GM10248 (cell line): ENCODE measurements around the gene MAML3.

Experiments
- CTCF ChIA-PET: fragments of 300-600 bp; sonication (Branson Sonifier 250); formaldehyde crosslinking; extraction: SDS; loops from one replicate; lab custom pipeline; 2021; ENCODE audit warnings: antibody characterized with exemption; lab: Yijun Ruan, JAX
- POLR2A ChIA-PET: fragments of 350-650 bp; sonication (Branson Sonifier 250); formaldehyde crosslinking; extraction: SDS; loops from one replicate; lab custom pipeline; 2020; ENCODE audit warnings: antibody characterized with exemption; lab: Yijun Ruan, JAX
- DNase-seq: peaks from one replicate; pipeline ENCODE4 v3.0.0; 2012; ENCODE audit errors: extremely low spot score
- CTCF ChIP-seq: IDR thresholded peaks from 2 replicates; pipeline ENCODE4 v1.5.1; 2012; ENCODE audit warnings: mild to moderate bottlenecking, low read depth; ENCODE audit errors: extremely low read depth, missing control alignments, control extremely low read depth

Gene MAML3

DNA sequence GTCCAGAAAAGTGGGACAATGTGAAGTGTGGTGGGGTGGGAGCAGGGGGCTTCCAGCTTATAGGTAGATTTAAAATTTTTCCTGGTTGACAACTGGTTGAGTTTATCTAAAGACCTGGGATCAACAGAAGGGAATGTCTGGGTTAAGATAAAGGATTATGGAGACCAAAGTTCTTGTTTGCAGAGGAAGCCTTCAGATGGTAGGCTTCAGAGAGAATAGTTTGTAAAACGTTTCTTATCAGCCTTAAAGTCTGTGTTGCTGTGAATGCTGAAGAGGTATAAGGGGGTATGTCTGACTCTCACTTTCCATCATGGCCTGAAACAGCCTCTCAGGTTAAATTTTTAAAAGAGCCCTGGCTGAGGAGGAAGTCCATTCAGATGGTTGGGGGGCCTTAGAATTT is 467.9 kb downstream of the MAML3 start:
- ChIA-PET POLR2A (no interaction called here), CTCF (interaction anchor here (1.4 kb wide), 1 partner anchor 35 kb away, joined by 3 read pairs; no protein-coding TSS in a partner anchor)
- TF ChIP-seq CTCF, result no peak
- DNase-seq, result no peak

- POLR2A ChIA-PET, result no interaction called here
Measured at GRCh38 chr4:139685180-139685579, 468.8 kb downstream of the MAML3 start.

GRCh38 chr4:139684351-139684750 is 469.6 kb downstream of the MAML3 start:
- POLR2A ChIA-PET, result no interaction called here

More at GRCh38 chr4:139685180-139685579, 468.8 kb downstream of the MAML3 start:
- no peak for TF ChIP-seq CTCF
- DNase-seq, result no peak
- CTCF ChIA-PET, result interaction anchor here (1.4 kb wide), 1 partner anchor 34 kb away, joined by 3 read pairs; no protein-coding TSS in a partner anchor

GRCh38 chr4:139682741-139683151 is 471.2 kb downstream of the MAML3 start:
- DNase-seq, result no peak
- no peak for TF ChIP-seq CTCF
- POLR2A ChIA-PET, result no interaction called here
- CTCF ChIA-PET, result interaction anchor here (1.3 kb wide), 1 partner anchor 29 kb away, joined by 4 read pairs; no protein-coding TSS in a partner anchor

More at GRCh38 chr4:139684351-139684750, 469.6 kb downstream of the MAML3 start:
- DNase-seq, result no peak
- TF ChIP-seq CTCF, result no peak
- CTCF ChIA-PET, result interaction anchor here (1.0 kb wide), 1 partner anchor 11 kb away, joined by 3 read pairs; no protein-coding TSS in a partner anchor

- DNase-seq, result no peak
- ChIA-PET CTCF (interaction anchor here (0.8 to 1.3 kb wide), 4 partner anchors 9 to 29 kb away, joined by 3 to 4 read pairs (median 4); partner anchors contain the start of gene MGST2), POLR2A (no interaction called here)
- TF ChIP-seq CTCF, result no peak
Measured at GRCh38 chr4:139682309-139682708, 471.7 kb downstream of the MAML3 start.

DNA sequence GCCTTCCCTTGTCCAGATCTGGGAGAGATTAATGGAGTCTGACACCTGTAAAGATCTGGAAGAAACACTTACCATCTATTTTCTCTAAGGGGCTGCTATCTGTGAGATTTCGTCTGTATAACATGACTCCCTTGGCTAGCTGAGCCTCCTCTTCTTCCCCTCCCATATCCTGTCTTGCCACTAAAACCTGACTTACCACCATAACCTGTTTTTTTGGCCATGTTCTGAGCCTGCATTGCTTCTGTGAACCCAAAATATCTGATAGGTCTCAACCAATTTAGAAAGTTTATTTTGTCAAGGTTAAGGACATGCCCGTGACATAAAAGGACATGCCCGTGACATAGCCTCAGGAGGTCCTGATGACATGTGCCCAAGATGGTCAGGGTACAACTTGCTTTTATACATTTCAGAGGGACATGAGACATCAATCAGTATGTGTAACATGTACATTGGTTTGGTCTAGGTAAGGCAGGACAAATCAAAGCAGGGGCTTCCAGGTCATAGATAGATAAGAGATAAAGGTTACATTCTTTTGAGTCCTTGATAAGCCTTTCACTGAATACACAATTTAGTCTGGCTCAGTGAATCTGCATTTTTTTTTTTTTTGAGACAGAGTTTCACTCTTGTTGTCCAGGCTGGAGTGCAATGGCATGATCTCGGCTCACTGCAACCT is 476.9 kb downstream of the MAML3 start:
- TF ChIP-seq CTCF, result no peak
- no peak for DNase-seq
- ChIA-PET CTCF (no interaction called here), POLR2A (no interaction called here)
